Body of pancreas (tissue), 4 donors: ENCODE results near the gene XRCC3.

Experiments
- CTCF ChIP-seq, 7 experiments: fragments of 450-650 bp in 4 of 7; fragments of 200-600 bp in 3 of 7; sonication (generic) in 3 of 7; IDR thresholded peaks; one replicate each; pipeline ENCODE4 v1.5.1; 2016 to 2019; ENCODE audit warnings: antibody characterized with exemption in 7 of 7
- POLR2A ChIP-seq, 3 donors: fragments of 450-650 bp; IDR thresholded peaks; one replicate each; pipeline ENCODE4 v1.6.1; 2016; ENCODE audit warnings: antibody characterized with exemption in 3 of 3, mild to moderate bottlenecking in 2 of 3

- no peak for TF ChIP-seq CTCF (IDR thresholded peaks at IDR 0.05)
- no peak for TF ChIP-seq POLR2A (IDR thresholded peaks at IDR 0.05)
These were observed 57.8 kb downstream of the XRCC3 start for GRCh38 chr14:103657471-103657870.
